K562 (cell line): Measurements from ENCODE around the gene SPG21. TPM values are rescaled to one million over a fixed set of nuclear protein-coding genes. Genes with fewer than 3 reads are reported as not detected.

Source experiments
- ATAC-seq: fragments of 200-7000 bp; cut with Tn5 transposase; 3 replicates; pipeline ENCODE4 v1.9.1; 2020; ENCODE audit warnings: moderate library complexity
- BruUV-seq: library from RNA; stranded (reverse); fragments of 400-500 nt; replicated peaks from 2 replicates; lab custom pipeline; 2021; lab: Mats Ljungman, UMichigan
- CTCF ChIA-PET: fragments of 300-600 bp; formaldehyde crosslinking; extraction: SDS; loops from one replicate; lab custom pipeline; 2021; ENCODE audit warnings: low intra/inter-chr PET ratio; lab: Yijun Ruan, JAX
- POLR2A ChIA-PET: fragments of 300-600, 350-650 bp; sonication (Branson Sonifier 250); formaldehyde crosslinking; extraction: SDS; loops from one replicate; lab custom pipeline; 2021; ENCODE audit warnings: antibody characterized with exemption, inconsistent platforms; lab: Yijun Ruan, JAX
- DNase-seq, 4 experiments: peaks; one replicate each; pipeline versions ENCODE4 v3.0.0 to v3.0.0-alpha.2; 2011 to 2018; ENCODE audit warnings: low spot score in 3 of 4, mixed read lengths in 3 of 4; ENCODE audit errors: extremely low read depth in 1 of 4
- FAIRE-seq: peaks from 2 replicates; lab custom pipeline; 2011; peaks lifted over from hg19 to GRCh38; lab: Jason Lieb, UNC
- H2AFZ ChIP-seq: 2 replicates; pipeline ENCODE4 v1.6.0; 2011; ENCODE audit warnings: low read depth, low read length, control low read depth, inconsistent platforms
- H3K27ac ChIP-seq: fragments of 200-600 bp; 3 replicates; pipeline ENCODE4 v1.8.0; 2011; ENCODE audit warnings: low read depth, mild to moderate bottlenecking, control low read depth, inconsistent platforms, low read length, moderate library complexity, mixed read lengths; ENCODE audit errors: extremely low read depth
- H3K27me3 ChIP-seq, 2 experiments: fragments of 300-600 bp in 1 of 2; 2 replicates in 1 of 2; 3 replicates in 1 of 2; pipeline versions ENCODE4 v1.6.0 to v1.8.0; 2011; ENCODE audit warnings: inconsistent platforms in 2 of 2, low read length in 2 of 2, mild to moderate bottlenecking in 1 of 2, mixed read lengths in 1 of 2, moderate library complexity in 1 of 2; ENCODE audit not compliant: control insufficient read depth in 2 of 2, insufficient read depth in 2 of 2
- H3K36me3 ChIP-seq: fragments of 300-600 bp; 3 replicates; pipeline ENCODE4 v1.8.0; 2011; ENCODE audit warnings: mild to moderate bottlenecking, low read length, inconsistent platforms; ENCODE audit not compliant: control insufficient read depth, insufficient read depth
- H3K4me1 ChIP-seq, 2 experiments: fragments of 200-600 bp in 1 of 2; replicated peaks in 1 of 2; 2 replicates in 1 of 2; 3 replicates in 1 of 2; pipeline versions ENCODE4 v1.5.1 to v1.8.0; 2011; ENCODE audit warnings: inconsistent platforms in 2 of 2, low read length in 2 of 2, mild to moderate bottlenecking in 1 of 2, mixed read lengths in 1 of 2, moderate library complexity in 1 of 2; ENCODE audit not compliant: control insufficient read depth in 2 of 2, insufficient read depth in 2 of 2
- H3K4me2 ChIP-seq: 2 replicates; pipeline ENCODE4 v1.6.1; 2011; ENCODE audit warnings: low read length, control low read depth, inconsistent platforms, mixed read lengths; ENCODE audit not compliant: insufficient read depth
- H3K4me3 ChIP-seq: fragments of 200-600 bp; sonication (generic), shearing (Covaris generic); 2 replicates; pipeline ENCODE4 v1.5.1; 2016; ENCODE audit warnings: control low read depth, inconsistent platforms
- H3K79me2 ChIP-seq: fragments of 200-600 bp; 3 replicates; pipeline ENCODE4 v1.8.0; 2011; ENCODE audit warnings: low read length, inconsistent platforms; ENCODE audit not compliant: control insufficient read depth, insufficient read depth
- H3K9ac ChIP-seq, 2 experiments: 2 replicates each; pipeline versions ENCODE4 v1.6.0 to v1.6.1; 2011; ENCODE audit warnings: low read depth in 2 of 2, low read length in 2 of 2, control low read depth in 1 of 2, inconsistent platforms in 1 of 2, mild to moderate bottlenecking in 1 of 2, mixed read lengths in 1 of 2; ENCODE audit not compliant: insufficient read depth in 1 of 2
- H3K9me1 ChIP-seq: one replicate; pipeline ENCODE4 v1.6.0; 2011; ENCODE audit warnings: inconsistent platforms, mild to moderate bottlenecking, low read length, moderate library complexity; ENCODE audit not compliant: control insufficient read depth, insufficient read depth
- H3K9me3 ChIP-seq: replicated peaks from 2 replicates; pipeline ENCODE4 v1.5.1; 2011; ENCODE audit warnings: low read depth, low read length, inconsistent platforms; ENCODE audit not compliant: control insufficient read depth, insufficient read depth
- H4K20me1 ChIP-seq: replicated peaks from 2 replicates; pipeline ENCODE4 v1.6.1; 2011; ENCODE audit warnings: low read length, inconsistent platforms, mixed read lengths; ENCODE audit not compliant: control insufficient read depth, insufficient read depth
- KAT7 ChIP-seq: sonication (generic); formaldehyde crosslinking; IDR thresholded peaks from 2 replicates; pipeline ENCODE4 v1.8.0; 2022; ENCODE audit warnings: missing genetic modification reagents, mild to moderate bottlenecking, borderline replicate concordance
- KHSRP ChIP-seq: fragments of 450-650 bp; IDR thresholded peaks from 2 replicates; pipeline ENCODE4 v1.6.1; 2017
- MAFK ChIP-seq: IDR thresholded peaks from 2 replicates; pipeline ENCODE4 v1.6.1; 2011; ENCODE audit warnings: low read length, improper control_type of control experiment
- MEIS2 ChIP-seq: fragments of 450-650 bp; IDR thresholded peaks from 2 replicates; pipeline ENCODE4 v1.6.1; 2014; ENCODE audit warnings: mild to moderate bottlenecking; ENCODE audit not compliant: partially characterized antibody
- NFXL1 ChIP-seq: fragments of 450-650 bp; formaldehyde crosslinking; IDR thresholded peaks from 2 replicates; pipeline ENCODE4 v1.4.0; 2021; ENCODE audit warnings: mild to moderate bottlenecking
- RBM15 ChIP-seq: fragments of 200-400 bp; formaldehyde crosslinking; IDR thresholded peaks from 2 replicates; pipeline ENCODE4 v1.6.1; 2018; ENCODE audit warnings: mild to moderate bottlenecking, low read length, moderate library complexity; ENCODE audit not compliant: insufficient read depth
- SMAD2 ChIP-seq: fragments of 150-350 bp; IDR thresholded peaks from 2 replicates; pipeline ENCODE4 v1.6.1; 2014; ENCODE audit warnings: low read depth, mild to moderate bottlenecking, low read length
- SRSF9 ChIP-seq: fragments of 200-400 bp; formaldehyde crosslinking; IDR thresholded peaks from 2 replicates; pipeline ENCODE4 v1.6.1; 2017; ENCODE audit warnings: low read depth, low read length, borderline replicate concordance
- ZBTB8A ChIP-seq: fragments of 450-650 bp; IDR thresholded peaks from 2 replicates; pipeline ENCODE4 v1.6.1; 2018; ENCODE audit warnings: mild to moderate bottlenecking, moderate library complexity; ENCODE audit not compliant: partially characterized antibody
- WGBS: fragments of 100-300 bp; shearing (Covaris generic); methylation state at CpG from one replicate; pipeline ENCODE4 v1.1.6; 2016; ENCODE audit warnings: low coverage, mixed read lengths; ENCODE audit not compliant: insufficient coverage; ENCODE audit errors: missing lambda C conversion rate; 5-methylcytosine and 5-hydroxymethylcytosine counted together
- in situ Hi-C: fragments of 300-500 bp; cut with MboI; formaldehyde crosslinking; loops from 4 replicates; pipeline ENCODE4 v1.15.0; 2018; ENCODE audit warnings: inconsistent platforms, mixed read lengths
- intact Hi-C: fragments of 100-400 bp; cut with micrococcal nuclease; formaldehyde crosslinking; loops from 2 replicates; pipeline ENCODE4 v1.14.2; 2022
- polyA plus RNA-seq, 8 experiments: library from polyadenylated mRNA; depleted of rRNA in 4 of 8; stranded (reverse) in 5 of 8; unstranded in 3 of 8; fragments of >200 nt; fragmentation: Nextera tagmentation in 2 of 8; fragmentation: Illumina TruSeq in 1 of 8; extraction: Ambion mirVana in 2 of 8; extraction: Trizol in 1 of 8; gene quantifications; 2 replicates each; pipeline versions ENCODE4 v1.2.1 to v1.2.3, GENCODE V29; 2011 to 2014; ENCODE audit warnings: inconsistent platforms in 1 of 8, missing spikeins in 1 of 8
- total RNA-seq, 7 experiments: library from RNA; depleted of rRNA in 6 of 7; stranded (reverse); fragments of >200 nt in 6 of 7; fragmentation: Illumina TruSeq in 2 of 7; extraction: Trizol in 2 of 7; gene quantifications; 2 replicates each; pipeline versions ENCODE4 v1.2.1 to v1.2.3, GENCODE V29; 2011 to 2021; ENCODE audit warnings: low replicate concordance in 1 of 7
- TF ChIP-seq, protein P1 (sequence below), 2 experiments: IDR thresholded peaks in 1 of 2; conservative IDR thresholded peaks in 1 of 2; 2 replicates each; pipeline ENCODE4 v1.6.1; 2016; ENCODE audit warnings: low read depth in 2 of 2, mild to moderate bottlenecking in 1 of 2, missing compliant biosample characterization in 1 of 2, missing genetic modification characterization in 1 of 2, moderate library complexity in 1 of 2
- TF ChIP-seq, protein P2 (sequence below): fragments of 250-450 bp; sonication (Bioruptor Pico); IDR thresholded peaks from 2 replicates; pipeline ENCODE4 v1.4.0; 2020; ENCODE audit warnings: mild to moderate bottlenecking, moderate library complexity
- TF ChIP-seq, protein P3 (sequence below): sonication (generic); formaldehyde crosslinking; IDR thresholded peaks from 2 replicates; pipeline ENCODE4 v1.8.1; 2023; ENCODE audit warnings: missing genetic modification reagents, mild to moderate bottlenecking, borderline replicate concordance

The SPG21 gene
- total and polyA plus RNA-seq, 9 of the 15 experiments (the other 6 are each of a cell fraction or from before 2014, with no cell fraction given), result 22.8 to 98.8 (median 65.1) TPM

DNA sequence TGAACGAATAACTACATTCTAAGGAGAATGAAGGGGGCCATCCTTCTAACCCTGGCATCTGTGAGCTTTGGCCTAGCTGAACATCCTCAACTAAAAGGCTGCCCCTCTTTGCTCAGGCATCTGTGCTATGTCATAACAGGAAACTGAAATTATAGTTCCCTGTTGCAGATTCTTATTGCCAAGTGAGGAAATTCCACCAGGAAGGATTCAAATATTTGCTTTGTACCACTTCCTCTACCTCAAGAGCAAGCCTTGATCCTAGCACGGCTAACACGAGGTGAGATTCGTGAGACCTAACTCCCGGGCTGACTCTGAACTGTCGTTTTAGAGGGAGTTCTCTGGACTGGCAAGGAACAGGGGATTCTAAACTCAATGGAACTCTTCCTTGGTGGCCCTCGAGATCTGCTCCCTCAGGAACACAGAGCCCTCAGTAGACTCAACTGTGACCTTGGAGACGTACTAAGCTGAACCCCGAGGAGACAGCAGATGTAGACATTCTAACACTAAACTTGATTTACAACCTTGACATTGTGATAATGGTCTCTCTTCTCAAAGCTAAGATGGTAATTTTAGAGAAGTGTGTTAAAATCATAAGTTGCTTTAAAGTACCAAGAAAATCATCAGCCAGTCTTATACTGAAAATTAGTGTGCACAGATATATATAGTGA, 4.2 kb downstream of the SPG21 start:
- no peak overlapping the region for H3K9ac ChIP-seq
- no peak overlapping the region for H3K4me2 ChIP-seq
- H3K4me3 ChIP-seq, result no peak overlapping the region
- H3K79me2 ChIP-seq, result peaks cover 23% of the 10 kb centered on the region
- H3K36me3 ChIP-seq, result peaks cover 30% of the 10 kb centered on the region; the same call in 2 of the 3 replicates
- intact Hi-C loops, result no loop called here
- peak; percentile 51 for FAIRE-seq
- no peaks in the 10 kb centered on the region for H3K9me3 ChIP-seq
- BruUV-seq, result no TSS peak
- in situ Hi-C loops, result no loop called here
- no peak overlapping the region for H2AFZ ChIP-seq
- ChIA-PET POLR2A (interaction anchor here (1.3 kb wide), 1 partner anchor 13 kb away, joined by 4 read pairs; no protein-coding TSS in a partner anchor), CTCF (no interaction called here)
- no peaks in the 10 kb centered on the region for H3K9me1 ChIP-seq
- WGBS, result 79% methylated on average over 9 of the region's 9 CpGs
- no peak for DNase-seq
- no peak overlapping the region for H3K27ac ChIP-seq
- H4K20me1 ChIP-seq, result no peaks in the 10 kb centered on the region
- ATAC-seq, result no peak
- peaks cover 3 to 14% of the 10 kb centered on the region in 2 experiments; a peak in 3 of 5 replicates for H3K4me1 ChIP-seq
- no peaks in the 10 kb centered on the region for H3K27me3 ChIP-seq
- TF ChIP-seq KAT7 (CRISPR knock-in tag) (no peak), KHSRP (no peak), SRSF9 (no peak), ZBTB8A (no peak), NFXL1 (CRISPR knock-in tag) (no peak), RBM15 (no peak), MEIS2 (peak; percentile 71), SMAD2 (no peak), MAFK (no peak)
- TF ChIP-seq, protein P1, sequence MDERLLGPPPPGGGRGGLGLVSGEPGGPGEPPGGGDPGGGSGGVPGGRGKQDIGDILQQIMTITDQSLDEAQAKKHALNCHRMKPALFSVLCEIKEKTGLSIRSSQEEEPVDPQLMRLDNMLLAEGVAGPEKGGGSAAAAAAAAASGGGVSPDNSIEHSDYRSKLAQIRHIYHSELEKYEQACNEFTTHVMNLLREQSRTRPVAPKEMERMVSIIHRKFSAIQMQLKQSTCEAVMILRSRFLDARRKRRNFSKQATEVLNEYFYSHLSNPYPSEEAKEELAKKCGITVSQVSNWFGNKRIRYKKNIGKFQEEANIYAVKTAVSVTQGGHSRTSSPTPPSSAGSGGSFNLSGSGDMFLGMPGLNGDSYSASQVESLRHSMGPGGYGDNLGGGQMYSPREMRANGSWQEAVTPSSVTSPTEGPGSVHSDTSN (CRISPR knock-in tag; IDR thresholded peaks at IDR 0.05; ENCODE audit: low read depth), result no peak
- TF ChIP-seq, protein P1 (tag; conservative IDR thresholded peaks at IDR 0.05; ENCODE audit: low read depth), result peak; percentile 55
- TF ChIP-seq, protein P2, sequence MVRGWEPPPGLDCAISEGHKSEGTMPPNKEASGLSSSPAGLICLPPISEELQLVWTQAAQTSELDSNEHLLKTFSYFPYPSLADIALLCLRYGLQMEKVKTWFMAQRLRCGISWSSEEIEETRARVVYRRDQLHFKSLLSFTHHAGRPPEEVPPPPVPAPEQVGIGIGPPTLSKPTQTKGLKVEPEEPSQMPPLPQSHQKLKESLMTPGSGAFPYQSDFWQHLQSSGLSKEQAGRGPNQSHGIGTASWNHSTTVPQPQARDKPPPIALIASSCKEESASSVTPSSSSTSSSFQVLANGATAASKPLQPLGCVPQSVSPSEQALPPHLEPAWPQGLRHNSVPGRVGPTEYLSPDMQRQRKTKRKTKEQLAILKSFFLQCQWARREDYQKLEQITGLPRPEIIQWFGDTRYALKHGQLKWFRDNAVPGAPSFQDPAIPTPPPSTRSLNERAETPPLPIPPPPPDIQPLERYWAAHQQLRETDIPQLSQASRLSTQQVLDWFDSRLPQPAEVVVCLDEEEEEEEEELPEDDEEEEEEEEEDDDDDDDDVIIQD (CRISPR knock-in tag), result no peak
- TF ChIP-seq, protein P3, sequence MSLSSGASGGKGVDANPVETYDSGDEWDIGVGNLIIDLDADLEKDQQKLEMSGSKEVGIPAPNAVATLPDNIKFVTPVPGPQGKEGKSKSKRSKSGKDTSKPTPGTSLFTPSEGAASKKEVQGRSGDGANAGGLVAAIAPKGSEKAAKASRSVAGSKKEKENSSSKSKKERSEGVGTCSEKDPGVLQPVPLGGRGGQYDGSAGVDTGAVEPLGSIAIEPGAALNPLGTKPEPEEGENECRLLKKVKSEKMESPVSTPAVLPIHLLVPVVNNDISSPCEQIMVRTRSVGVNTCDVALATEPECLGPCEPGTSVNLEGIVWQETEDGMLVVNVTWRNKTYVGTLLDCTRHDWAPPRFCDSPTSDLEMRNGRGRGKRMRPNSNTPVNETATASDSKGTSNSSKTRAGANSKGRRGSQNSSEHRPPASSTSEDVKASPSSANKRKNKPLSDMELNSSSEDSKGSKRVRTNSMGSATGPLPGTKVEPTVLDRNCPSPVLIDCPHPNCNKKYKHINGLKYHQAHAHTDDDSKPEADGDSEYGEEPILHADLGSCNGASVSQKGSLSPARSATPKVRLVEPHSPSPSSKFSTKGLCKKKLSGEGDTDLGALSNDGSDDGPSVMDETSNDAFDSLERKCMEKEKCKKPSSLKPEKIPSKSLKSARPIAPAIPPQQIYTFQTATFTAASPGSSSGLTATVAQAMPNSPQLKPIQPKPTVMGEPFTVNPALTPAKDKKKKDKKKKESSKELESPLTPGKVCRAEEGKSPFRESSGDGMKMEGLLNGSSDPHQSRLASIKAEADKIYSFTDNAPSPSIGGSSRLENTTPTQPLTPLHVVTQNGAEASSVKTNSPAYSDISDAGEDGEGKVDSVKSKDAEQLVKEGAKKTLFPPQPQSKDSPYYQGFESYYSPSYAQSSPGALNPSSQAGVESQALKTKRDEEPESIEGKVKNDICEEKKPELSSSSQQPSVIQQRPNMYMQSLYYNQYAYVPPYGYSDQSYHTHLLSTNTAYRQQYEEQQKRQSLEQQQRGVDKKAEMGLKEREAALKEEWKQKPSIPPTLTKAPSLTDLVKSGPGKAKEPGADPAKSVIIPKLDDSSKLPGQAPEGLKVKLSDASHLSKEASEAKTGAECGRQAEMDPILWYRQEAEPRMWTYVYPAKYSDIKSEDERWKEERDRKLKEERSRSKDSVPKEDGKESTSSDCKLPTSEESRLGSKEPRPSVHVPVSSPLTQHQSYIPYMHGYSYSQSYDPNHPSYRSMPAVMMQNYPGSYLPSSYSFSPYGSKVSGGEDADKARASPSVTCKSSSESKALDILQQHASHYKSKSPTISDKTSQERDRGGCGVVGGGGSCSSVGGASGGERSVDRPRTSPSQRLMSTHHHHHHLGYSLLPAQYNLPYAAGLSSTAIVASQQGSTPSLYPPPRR (CRISPR knock-in tag), result no peak
